NCI-H748 treated with DMSO at 0.1 percent for 48 hours (cell line): ENCODE results near the gene NTSR2.

Source experiments
- DNase-seq: peaks from one replicate; lab custom pipeline; 2025; lab: John Stamatoyannopoulos, UW

NTSR2 gene

DNA sequence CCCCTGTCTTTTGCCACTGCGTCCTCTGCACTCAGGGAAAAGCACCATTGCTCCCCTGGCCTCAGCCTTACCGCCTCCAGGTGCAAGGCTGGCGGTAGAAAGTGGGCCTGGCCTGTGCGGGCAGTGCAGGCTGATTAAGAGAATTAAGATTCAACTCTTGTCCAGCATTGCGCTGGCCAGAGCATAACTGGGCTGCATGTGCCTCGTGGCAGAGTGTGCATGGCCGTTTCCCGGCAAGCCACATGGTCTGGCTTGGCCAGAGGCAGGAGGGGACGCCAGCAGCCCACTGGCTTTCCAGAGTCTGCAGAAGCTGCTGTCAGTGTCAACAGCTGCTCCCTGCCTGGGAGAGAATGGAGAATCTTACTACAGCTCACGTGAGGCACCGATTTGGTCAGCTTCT, 12.3 kb downstream of the NTSR2 start:
- no peak for DNase-seq

DNA sequence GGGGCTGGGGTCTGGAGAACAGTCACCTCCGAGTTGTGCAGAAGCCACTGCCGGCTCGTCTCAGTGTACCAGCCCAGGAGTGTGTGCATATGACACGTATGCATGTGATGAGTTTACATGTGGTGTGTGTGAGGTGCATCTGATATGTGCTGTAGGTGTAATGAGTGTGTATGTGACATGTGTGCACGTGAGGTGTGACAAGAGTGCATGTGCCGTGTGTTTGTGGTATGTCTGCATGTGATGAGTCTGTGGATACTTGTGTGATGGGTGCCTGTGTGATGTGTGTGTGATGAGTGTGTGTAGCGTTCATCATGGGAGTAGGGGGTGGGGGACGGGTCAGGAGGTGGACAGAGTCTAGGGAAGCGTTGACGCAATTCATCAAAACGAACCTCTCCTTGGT, 12.8 kb downstream of the NTSR2 start:
- DNase-seq, result no peak

DNA sequence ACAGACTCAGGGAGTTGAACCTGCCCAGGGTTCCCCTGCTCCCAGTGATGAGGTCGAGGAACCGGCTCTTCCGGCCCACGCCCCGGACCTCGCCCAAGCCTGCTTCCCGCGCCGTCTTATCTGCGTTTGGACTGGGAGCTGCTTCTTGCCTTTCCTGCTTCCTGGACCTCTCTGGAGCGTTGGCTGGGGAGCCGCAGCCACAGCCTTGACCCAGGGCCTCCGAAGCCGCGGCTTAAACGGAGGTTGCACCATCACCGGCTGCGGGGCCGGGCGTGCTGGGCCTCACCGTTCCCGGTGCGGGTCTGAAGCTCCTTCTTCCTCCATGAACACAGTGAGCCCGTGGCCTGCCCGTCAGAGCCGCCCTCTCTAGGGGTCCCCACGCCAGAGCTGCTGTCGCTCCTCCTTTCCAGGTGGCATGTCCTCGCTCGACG, 13.3 kb downstream of the NTSR2 start:
- DNase-seq, result no peak

DNA sequence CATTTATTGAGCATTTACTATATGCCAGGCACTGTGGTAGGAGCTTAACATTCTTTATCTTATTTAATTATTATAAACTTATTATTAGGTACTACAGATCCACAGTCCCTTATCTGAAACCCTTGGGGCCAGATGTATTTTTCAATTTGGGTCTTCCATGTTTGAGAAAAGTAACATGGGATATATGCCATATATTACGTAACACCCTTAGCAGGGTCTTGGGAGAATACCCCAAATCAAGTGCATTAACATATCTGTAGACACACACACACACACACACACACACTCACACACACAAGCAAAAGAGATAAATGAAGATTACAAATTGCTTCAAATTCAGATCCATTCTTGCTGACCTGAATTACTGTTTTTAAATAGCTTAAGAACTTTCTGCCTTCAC, 13.7 kb downstream of the NTSR2 start:
- no peak for DNase-seq

DNA sequence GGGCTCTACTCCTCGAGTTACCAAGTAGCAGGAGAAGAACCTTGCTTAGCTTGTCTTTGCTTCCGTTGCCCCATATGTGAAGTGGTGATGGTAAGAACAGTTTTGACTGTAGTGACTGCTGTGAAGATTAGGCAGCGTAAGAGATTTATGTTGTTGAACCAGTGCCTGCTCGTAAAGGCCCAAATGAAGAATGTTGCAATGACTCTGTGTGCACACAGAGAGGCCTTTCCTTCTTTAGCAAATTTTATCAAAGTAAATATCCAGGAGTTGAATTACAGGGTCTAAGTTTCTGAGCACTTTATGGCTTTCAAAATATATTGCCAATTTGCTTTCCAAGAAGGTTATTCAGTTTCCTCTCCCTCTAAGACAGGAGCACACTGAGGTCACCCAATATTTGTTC, 14.5 kb downstream of the NTSR2 start:
- DNase-seq, result no peak

DNA sequence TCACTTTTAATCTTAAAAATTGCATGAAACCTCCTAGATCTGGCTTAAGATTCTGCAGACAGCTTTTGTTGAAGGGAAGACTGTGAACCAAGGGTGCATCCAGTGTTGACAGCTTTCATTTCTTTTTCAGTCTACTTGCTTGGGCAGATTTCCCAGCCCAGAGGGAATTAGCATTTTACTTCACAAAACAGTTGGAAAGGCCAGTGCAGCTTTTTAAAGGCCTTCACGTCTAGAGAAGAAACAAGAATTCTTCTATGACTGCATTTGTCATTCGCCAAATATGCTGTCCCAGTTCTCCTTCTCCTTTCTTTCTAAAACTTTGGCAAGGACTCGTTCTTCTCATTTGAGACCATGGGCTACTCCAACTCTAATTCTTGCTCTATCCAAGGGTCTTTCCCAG, 17.4 kb downstream of the NTSR2 start:
- no peak for DNase-seq

DNA sequence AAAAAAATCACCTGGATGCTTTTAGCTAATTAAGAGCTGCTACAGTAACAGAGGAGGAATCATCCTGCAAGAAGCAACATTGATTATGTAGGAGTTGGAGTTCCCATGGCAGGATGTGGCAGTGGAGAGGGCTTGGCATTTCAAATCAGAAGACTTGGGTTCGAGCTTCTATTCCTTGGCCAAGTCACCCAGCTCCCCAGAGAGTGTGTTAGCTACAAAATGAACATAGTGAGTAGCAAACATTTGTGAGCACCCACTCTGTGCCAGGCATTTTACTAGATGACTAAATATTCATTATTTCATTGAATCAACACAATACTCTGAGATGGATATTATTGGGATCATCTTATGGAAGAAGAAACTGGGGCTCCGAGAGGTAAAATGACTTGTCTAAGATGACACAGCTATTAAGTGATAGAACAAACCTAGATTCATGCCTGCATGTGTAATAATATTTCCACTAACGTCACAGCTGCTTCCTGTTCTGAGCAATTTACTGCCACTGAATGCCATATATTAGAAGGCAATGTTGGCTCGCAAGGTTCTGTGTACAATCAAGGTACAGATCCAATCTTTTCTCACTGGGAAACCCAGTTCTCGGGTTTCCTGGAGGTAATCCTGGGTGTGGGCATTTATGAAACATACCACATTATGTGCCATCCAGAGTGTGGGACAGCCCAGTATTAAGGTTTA, 18.0 kb downstream of the NTSR2 start:
- no peak for DNase-seq

DNA sequence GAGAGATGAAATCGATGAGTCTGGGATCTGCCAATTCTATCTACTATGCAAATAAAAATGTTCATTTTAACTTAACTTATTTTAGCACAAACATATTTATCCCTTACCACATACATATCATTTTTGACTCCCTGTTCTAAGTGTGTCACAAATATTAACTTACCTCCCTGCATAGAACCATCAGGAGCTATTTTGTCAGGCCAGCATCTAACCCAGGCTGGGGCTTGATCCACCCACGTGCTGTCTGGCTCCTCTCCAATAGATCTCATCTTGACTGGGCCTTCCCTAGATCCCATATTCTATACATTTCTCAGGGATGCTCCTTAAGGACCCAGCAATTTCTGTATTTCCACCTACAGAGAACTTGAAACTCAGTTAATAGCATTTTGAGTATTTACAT, 20.9 kb downstream of the NTSR2 start:
- DNase-seq, result no peak

DNA sequence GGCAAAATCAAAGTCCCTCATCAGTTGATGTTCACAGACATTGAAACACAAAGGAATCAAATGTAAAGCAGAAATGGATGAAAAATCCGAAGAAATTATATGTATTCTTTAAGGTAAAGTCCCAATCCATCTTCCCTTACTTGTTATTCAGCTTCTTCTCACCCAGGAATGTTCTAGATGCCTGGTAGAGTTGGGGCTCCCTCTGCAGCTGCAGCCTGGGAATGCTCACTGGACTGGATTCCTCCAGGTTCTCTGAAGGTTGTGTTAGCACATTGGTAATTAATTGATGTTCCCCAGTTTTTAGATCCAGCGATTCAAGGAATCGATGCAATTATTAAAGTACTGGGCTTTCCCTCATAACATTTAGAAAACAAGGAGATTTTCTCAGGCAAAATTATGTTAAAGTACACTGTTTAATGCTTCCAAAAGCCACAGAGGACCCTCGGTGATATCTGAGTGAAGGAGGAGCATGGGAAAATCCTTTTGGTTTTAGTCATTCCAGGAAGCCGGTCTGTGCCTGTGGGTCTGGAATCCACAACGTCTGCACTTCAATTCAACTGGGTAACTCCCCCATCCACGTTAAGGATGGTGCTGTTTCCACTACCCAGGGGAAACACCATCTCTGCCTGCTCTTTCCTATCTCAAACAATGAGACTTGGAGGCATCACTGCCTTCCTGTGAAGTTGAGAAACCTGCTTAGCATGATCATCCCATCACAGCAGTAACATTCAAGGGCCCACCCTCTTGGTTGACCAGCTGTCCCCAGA, 22.0 kb downstream of the NTSR2 start:
- no peak for DNase-seq

DNA sequence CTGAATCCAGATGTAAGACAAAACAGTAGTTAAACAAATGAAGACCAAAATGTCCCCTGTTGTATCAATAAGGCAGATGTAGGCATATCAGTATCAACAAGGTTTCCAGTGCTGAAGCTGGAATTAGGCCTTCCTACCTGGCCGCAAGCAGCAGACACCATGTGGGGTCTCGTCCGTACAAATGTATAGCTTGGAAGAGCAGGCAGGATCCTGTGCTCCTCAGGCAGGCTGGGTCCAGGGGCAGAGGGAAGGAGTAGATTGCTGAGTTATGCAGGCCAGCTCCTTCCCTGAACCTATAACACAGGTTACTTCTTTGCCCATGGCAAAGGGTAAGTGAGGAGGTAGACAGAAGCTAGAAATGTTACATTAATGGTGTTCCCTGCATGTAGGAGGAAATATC, 23.5 kb downstream of the NTSR2 start:
- no peak for DNase-seq

DNA sequence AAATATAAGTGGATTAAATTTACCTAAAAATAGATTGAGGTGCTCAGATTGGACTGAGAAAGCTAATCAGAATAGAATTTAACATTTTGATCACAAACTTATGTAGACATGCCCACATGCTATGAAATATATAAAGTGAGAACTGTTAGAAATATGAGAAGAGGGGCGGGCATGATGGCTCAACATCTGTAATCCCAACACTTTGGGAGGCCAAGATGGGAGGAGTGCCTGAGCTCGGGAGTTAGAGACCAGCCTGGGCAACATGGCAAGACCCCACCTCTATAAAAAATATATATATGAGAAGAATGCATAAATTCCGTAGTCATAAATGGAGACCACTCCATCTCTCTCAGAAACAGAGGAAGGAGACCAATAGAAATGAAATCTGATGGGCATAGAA, 25.7 kb downstream of the NTSR2 start:
- no peak for DNase-seq

DNA sequence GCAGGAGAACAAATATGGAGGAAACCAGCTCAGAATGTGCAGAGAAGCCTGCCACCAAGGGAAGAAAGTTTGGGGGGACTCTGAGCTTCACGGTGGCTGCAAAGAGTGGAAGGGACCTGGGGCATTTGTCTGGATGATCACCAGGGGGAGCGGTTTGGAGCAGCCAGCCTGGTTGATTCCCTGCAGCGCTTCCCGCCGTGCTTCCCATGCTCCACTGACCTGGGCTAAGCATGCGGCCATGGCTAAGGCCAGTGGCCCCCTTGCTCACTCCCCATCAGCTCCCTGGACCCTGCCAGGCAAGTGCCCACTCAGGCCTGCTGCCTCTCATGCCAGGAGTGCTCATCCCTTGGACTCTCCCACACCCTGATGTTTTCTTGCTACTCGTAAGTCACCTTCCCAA, 27.0 kb downstream of the NTSR2 start:
- no peak for DNase-seq

DNA sequence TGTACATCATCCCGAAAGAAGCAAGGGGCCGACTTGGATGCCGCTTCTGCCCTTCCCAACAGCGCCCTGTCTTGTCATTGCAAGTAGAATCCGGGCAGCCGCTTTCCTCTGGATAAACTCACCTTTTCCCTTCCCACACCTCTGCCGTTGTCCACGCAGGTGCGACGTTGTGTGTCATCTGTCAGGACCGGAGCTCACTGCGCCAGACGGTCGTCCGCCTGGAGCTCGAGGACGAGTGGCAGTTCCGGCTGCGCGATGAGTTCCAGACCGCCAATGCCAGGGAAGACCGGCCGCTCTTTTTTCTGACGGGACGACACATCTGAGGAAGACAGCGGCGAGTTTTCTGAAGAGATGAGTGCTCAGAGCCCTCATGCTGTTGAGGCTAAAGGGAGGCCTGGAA, 29.9 kb downstream of the NTSR2 start:
- DNase-seq, result no peak

DNA sequence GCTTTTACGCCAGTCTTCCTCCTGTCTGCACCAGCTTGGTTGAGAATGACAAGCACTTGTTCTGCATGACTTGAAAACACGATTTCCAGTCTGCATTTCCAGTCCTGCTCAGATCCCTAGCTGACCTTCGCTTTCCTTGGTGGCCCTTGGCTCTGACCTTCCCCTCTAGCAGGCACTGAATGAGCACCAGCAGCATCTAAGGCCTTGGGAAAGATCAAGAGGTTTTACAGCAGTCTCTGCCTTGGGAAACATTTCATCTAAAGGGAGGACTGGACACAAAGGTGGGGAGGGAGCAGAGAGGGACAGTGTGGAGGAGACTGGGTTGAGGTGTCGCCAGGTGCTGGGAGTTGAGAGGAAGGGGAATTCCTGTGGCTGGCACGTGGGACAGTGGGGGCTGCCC, 30.5 kb downstream of the NTSR2 start:
- no peak for DNase-seq

DNA sequence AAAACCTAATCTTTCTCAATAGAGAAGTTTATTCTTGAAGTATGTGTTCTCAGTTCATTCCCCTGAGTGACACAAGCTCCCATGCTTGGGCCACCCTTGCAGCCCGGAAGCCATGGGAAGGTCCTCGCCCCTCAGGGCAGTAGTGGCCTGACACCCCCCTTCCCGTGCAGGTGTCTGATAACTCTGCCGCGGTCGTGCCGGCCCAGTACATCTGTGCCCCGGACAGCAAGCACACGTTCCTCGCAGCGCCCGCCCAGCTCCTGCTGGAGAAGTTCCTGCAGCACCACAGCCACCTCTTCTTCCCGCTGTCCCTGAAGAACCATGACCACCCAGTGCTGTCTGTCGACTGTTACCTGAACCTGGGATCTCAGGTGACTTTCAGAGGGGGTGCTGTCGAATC, 32.4 kb downstream of the NTSR2 start:
- no peak for DNase-seq

DNA sequence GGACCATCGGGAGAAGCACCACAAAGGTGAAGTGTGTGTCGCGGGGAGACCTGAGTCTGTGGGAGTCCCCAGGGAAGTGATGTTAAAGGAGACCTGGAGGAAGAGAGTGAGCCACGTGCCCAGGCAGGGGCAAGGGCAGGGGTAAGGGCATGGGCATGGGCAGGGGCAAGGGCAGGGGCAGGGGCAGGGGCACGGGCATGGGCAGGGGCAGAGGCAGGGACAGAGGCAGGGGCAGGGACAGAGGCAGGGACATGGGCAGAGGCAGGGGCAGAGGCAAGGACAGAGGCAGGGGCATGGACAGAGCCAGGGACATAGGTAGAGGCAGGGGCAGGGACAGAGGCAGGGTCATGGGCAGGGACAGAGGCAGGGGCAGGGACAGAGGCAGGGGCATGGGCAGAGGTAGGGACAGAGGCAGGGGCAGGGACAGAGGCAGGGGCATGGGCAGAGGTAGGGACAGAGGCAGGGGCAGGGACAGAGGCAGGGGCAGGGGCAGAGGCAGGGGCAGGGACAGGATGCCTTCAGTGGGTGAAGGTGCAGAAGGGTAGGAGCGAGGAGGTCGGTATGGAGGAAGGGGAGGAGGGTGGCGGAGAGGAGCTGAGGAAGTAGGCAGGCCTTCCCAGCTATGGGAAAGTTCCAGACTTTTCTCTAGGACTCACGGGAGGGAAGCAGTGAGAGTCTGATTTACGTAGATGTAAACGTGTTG, 33.3 kb downstream of the NTSR2 start:
- no peak for DNase-seq

DNA sequence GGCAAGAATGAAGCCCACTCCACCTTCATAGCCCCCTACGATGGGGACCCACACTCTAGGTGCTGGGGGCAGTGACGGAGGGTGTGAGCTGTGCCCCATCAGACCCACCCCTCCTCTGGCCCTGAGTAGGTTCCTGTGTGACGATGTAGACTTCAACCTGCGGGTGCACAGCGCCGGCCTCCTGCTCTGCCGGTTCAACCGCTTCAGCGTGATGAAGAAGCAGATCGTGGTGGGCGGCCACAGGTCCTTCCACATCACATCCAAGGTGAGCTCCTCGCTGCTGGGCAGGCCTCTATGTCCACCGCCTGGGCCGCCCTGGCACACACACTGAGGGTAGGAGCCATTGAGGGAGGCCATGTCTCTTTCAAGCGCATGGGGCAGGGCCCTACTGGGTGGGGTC, 34.9 kb downstream of the NTSR2 start:
- DNase-seq, result no peak

DNA sequence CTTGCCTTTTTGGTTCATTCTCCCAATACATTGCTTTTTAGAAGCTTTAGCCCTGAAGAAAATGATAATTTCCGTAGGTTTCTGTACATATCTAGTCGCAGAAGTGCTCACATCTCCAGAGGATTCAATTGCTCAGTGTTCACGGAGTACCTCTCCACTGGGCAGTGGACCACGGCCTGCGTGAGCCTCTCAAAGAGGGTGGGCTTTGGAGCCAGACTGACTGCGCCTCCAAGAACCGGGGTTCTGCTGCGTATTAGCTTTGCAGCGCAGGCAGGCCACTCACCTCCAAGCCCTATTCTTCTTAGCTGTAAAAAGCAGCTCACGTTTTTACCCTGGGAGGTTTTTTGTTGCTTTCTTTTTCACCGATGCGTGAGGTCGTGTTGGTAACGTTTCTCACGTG, 35.4 kb downstream of the NTSR2 start:
- DNase-seq, result no peak

DNA sequence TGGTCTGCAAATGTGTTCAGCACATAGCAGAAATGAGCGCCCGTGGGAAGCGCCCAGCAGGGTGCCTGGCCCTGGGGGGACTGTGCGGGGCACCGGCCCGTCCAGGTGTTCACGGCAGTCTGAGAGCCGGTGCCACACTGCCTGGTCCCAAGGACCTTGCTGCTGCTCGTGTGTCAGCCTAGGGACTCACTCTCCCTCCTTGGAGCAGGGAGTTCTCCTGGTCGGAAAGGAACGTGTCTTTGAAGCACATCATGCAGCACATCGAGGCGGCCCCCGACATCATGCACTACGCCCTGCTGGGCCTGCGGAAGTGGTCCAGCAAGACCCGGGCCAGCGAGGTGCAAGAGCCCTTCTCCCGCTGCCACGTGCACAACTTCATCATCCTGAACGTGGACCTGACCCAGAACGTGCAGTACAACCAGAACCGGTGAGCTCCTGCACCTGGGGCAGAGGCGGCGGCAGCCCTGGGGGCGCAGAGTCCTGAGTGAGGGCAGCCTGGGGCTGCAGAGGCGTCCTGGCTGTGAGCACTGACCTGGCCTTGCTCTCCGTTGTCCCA, 36.0 kb downstream of the NTSR2 start:
- no peak for DNase-seq

DNA sequence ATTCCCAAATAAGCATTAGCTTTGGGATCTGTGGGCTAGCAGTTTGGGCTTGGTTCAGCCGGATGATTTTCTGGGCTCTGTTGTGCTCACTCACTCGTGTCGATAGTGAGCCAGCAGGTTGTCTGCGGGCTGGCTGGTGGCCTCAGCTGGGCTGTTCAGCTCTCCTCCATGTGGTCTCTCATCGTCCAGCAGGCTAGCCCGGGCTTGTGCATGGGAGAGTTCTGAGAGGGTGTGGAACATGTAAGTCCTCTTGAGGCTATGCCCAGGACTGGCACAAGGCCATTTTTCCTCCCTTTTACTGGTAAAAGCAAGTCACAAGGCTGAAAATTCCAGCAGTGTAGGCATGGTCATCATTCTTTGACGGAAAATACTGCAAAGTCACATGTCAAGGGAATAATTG, 38.5 kb downstream of the NTSR2 start:
- DNase-seq, result no peak

DNA sequence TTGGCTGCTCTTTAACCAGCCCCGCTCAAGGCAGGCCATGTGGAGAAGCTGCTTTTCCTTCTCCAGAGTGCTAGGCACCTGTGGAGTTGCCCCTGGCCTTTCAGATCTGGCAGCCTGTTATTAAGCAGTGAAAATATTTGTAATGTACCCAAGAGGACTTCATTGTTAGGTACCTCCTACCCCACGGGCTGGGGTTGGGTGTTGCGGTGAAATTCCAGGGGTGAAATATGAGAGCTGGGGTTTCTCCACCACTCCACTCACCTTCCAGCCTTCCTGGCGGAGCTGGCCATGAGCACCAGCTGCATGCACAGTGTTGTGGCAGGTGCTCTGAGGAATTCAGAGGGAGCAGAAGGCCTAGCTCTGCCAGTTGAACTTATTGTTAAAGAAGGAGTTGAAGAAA, 39.1 kb downstream of the NTSR2 start:
- DNase-seq, result no peak

DNA sequence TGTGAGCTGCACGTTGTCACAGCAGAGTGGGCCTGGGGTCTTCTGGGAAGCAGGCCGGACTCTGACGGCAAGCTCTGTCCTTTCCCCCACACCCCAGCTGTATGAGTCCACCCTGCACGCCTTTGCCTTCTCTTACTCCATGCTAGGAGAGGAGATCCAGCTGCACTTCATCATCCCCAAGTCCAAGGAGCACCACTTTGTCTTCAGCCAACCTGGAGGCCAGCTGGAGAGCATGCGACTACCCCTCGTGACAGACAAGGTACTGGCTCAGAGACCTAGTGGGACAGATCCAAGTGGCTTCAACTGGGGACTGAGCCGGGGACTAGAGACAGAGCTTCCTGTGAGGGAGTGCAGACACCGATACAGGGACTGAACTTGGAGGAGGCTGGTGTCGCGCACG, 40.1 kb downstream of the NTSR2 start:
- DNase-seq, result no peak

DNA sequence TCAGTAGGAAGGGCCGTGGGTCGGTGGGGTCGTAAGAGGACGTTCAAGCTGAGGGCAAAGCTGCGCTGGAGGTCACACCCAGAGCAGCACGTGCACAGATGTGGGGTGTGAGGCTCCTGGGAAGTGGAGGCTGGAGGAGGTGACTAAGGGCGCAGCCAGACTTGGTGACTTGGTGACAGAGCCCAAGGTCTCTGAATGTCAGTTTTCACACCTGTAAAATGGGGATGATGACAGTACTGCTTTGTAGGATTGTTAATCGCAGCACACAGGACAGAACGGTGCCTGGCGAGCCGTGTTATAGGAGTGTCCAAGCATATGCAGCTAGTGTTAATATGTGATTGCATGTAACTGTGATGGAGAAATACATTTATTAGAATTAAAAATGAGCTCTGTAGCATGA, 40.8 kb downstream of the NTSR2 start:
- DNase-seq, result no peak
